ENCODE measurements around the gene PRPF18. TPM values are rescaled to one million over a fixed set of nuclear protein-coding genes. Genes with fewer than 3 reads are reported as not detected.

Gene PRPF18, protein sequence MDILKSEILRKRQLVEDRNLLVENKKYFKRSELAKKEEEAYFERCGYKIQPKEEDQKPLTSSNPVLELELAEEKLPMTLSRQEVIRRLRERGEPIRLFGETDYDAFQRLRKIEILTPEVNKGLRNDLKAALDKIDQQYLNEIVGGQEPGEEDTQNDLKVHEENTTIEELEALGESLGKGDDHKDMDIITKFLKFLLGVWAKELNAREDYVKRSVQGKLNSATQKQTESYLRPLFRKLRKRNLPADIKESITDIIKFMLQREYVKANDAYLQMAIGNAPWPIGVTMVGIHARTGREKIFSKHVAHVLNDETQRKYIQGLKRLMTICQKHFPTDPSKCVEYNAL
- total RNA-seq = 36.3 and 44.8 TPM in 2 replicates

DNA sequence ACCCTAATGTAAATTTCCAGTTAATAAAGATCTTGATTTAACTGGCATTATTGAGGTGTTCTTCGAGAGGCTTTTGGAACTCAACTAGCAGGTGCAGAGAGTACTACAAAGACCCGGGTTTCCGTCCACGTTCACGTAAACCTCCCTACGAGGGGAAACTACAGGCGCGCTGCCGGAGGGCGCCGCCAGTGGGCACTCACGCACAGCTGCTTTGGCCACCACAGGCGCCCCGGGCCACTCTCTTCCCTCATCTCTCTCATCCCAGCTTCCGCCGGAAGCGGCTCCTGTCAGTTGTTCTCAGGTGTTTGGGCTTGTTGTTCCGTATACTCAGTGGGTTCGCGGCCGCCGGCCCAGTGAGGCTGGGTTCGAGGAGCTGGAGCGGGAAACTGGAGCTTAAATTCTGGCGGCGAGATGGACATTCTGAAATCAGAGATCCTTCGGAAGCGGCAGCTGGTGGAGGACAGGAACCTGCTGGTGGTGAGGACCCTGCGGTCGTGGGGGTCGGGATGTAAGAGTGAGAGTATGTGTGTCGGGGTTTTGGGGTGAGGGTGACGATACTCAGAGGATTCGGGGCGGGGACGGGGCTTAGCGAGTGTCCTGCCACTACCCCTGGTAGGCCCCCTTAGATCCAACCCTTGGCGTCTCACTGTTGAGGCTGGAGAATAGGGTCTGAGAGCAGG, at the start of gene PRPF18:
PRPF18 (plus strand) TSS at position 290 of the 680 bp plus-strand sequence; CDS start at position 412, 122 bp downstream.

Other genes starting within 250 kb of the PRPF18 start
- 28.3 and 43.1 TPM in 2 replicates for gene SEPHS1, start 238.7 kb upstream of the PRPF18 start, total RNA-seq
- 11.9 and 12.0 TPM in 2 replicates for gene BEND7, start 58.0 kb upstream of the PRPF18 start, total RNA-seq

All from articular chondrocyte of knee joint (primary cell).